H9 (cell line): ENCODE data around the gene UQCC2. TPM values are rescaled to one million over a fixed set of nuclear protein-coding genes. Genes with fewer than 3 reads are reported as not detected.
A peak's percentile ranks its signal among the peaks of the same experiment; 100 is the strongest.

ENCODE experiments used
- DNase-seq: peaks from one replicate; pipeline ENCODE4 v3.0.0-alpha.2; 2017
- H2AFZ ChIP-seq: one replicate; pipeline ENCODE4 v1.6.1; 2013; ENCODE audit warnings: mild to moderate bottlenecking, low read length, control low read depth, moderate library complexity
- H2AK5ac ChIP-seq: 2 replicates; pipeline ENCODE4 v1.6.1; 2013; ENCODE audit warnings: low read length, control low read depth, mixed read lengths; ENCODE audit not compliant: insufficient read length
- H2BK120ac ChIP-seq: one replicate; pipeline ENCODE4 v1.6.1; 2013; ENCODE audit warnings: low read depth, mild to moderate bottlenecking, low read length, control low read depth, inconsistent platforms; ENCODE audit not compliant: poor library complexity, severe bottlenecking
- H2BK12ac ChIP-seq: 2 replicates; pipeline ENCODE4 v1.6.1; 2013; ENCODE audit warnings: low read length, control low read depth, mixed read lengths, low read depth; ENCODE audit not compliant: insufficient read length
- H2BK15ac ChIP-seq: 2 replicates; pipeline ENCODE4 v1.6.1; 2013; ENCODE audit warnings: low read depth, low read length, control low read depth
- H2BK20ac ChIP-seq: one replicate; pipeline ENCODE4 v1.6.1; 2013; ENCODE audit warnings: low read depth, mild to moderate bottlenecking, low read length, control low read depth, inconsistent platforms; ENCODE audit not compliant: poor library complexity, severe bottlenecking
- H2BK5ac ChIP-seq: 2 replicates; pipeline ENCODE4 v1.6.1; 2013; ENCODE audit warnings: low read length, control low read depth, mixed read lengths; ENCODE audit not compliant: insufficient read length
- H3K14ac ChIP-seq: 2 replicates; pipeline ENCODE4 v1.6.1; 2013; ENCODE audit warnings: low read length, control low read depth; ENCODE audit not compliant: insufficient read depth
- H3K18ac ChIP-seq: 2 replicates; pipeline ENCODE4 v1.6.1; 2013; ENCODE audit warnings: low read depth, mild to moderate bottlenecking, mixed read lengths, low read length, control low read depth; ENCODE audit not compliant: insufficient read length
- H3K23ac ChIP-seq: 2 replicates; pipeline ENCODE4 v1.6.1; 2013; ENCODE audit warnings: low read length, control low read depth, mixed read lengths, low read depth; ENCODE audit not compliant: insufficient read length
- H3K23me2 ChIP-seq: 2 replicates; pipeline ENCODE4 v1.6.1; 2013; ENCODE audit warnings: low read depth, mild to moderate bottlenecking, mixed read lengths, low read length, control low read depth; ENCODE audit not compliant: insufficient read length, poor library complexity, severe bottlenecking
- H3K27ac ChIP-seq: 2 replicates; pipeline ENCODE4 v1.5.1; 2013; ENCODE audit warnings: low read length, control low read depth, mixed read lengths, low read depth; ENCODE audit not compliant: insufficient read length
- H3K27me3 ChIP-seq: 2 replicates; pipeline ENCODE4 v1.6.1; 2013; ENCODE audit warnings: low read length, control low read depth, inconsistent platforms; ENCODE audit not compliant: insufficient read depth
- H3K4ac ChIP-seq: 2 replicates; pipeline ENCODE4 v1.6.1; 2013; ENCODE audit warnings: low read depth, mild to moderate bottlenecking, control low read depth, inconsistent platforms, low read length, moderate library complexity
- H3K4me1 ChIP-seq: 2 replicates; pipeline ENCODE4 v1.6.1; 2013; ENCODE audit warnings: low read length, control low read depth, inconsistent platforms; ENCODE audit not compliant: insufficient read depth
- H3K4me2 ChIP-seq: 2 replicates; pipeline ENCODE4 v1.6.1; 2013; ENCODE audit warnings: low read length, control low read depth, mixed read lengths; ENCODE audit not compliant: insufficient read length, insufficient read depth
- H3K56ac ChIP-seq: 2 replicates; pipeline ENCODE4 v1.6.1; 2013; ENCODE audit warnings: low read depth, mild to moderate bottlenecking, mixed read lengths, low read length, control low read depth; ENCODE audit not compliant: insufficient read length
- H3K79me1 ChIP-seq: 2 replicates; pipeline ENCODE4 v1.6.1; 2013; ENCODE audit warnings: low read depth, mild to moderate bottlenecking, moderate library complexity, low read length, control low read depth, inconsistent platforms; ENCODE audit not compliant: insufficient read depth, poor library complexity, severe bottlenecking
- H3K79me2 ChIP-seq: 2 replicates; pipeline ENCODE4 v1.6.1; 2013; ENCODE audit warnings: low read length, control low read depth, inconsistent platforms; ENCODE audit not compliant: insufficient read depth
- H3K9ac ChIP-seq: 2 replicates; pipeline ENCODE4 v1.6.1; 2013; ENCODE audit warnings: low read length, control low read depth, mixed read lengths; ENCODE audit not compliant: insufficient read length; ENCODE audit errors: extremely low read depth
- H3K9me3 ChIP-seq: one replicate; pipeline ENCODE4 v1.6.1; 2013; ENCODE audit warnings: low read depth, low read length, inconsistent platforms; ENCODE audit not compliant: control insufficient read depth
- H3T11ph ChIP-seq: one replicate; pipeline ENCODE4 v1.6.1; 2013; ENCODE audit warnings: mild to moderate bottlenecking, low read length, control low read depth, inconsistent platforms
- H4K20me1 ChIP-seq: one replicate; pipeline ENCODE4 v1.6.1; 2013; ENCODE audit not compliant: control insufficient read depth, insufficient read length, insufficient read depth
- H4K5ac ChIP-seq: 2 replicates; pipeline ENCODE4 v1.6.1; 2013; ENCODE audit warnings: low read depth, mild to moderate bottlenecking, mixed read lengths, low read length, control low read depth; ENCODE audit not compliant: insufficient read length
- H4K8ac ChIP-seq: replicated peaks from 2 replicates; pipeline ENCODE4 v1.6.1; 2013; ENCODE audit warnings: low read length, control low read depth, mixed read lengths, low read depth; ENCODE audit not compliant: insufficient read length
- H4K91ac ChIP-seq: 2 replicates; pipeline ENCODE4 v1.6.1; 2013; ENCODE audit warnings: low read depth, mild to moderate bottlenecking, moderate library complexity, mixed read lengths, low read length, control low read depth; ENCODE audit not compliant: insufficient read length
- H3K27ac Mint-ChIP-seq, 3 experiments: 2 replicates in 2 of 3; 3 replicates in 1 of 3; pipeline ENCODE4 v1.8.0; 2020 to 2021; ENCODE audit warnings: mixed read lengths in 3 of 3, mild to moderate bottlenecking in 1 of 3, moderate library complexity in 1 of 3
- H3K27me3 Mint-ChIP-seq: 2 replicates; pipeline ENCODE4 v1.8.0; 2021; ENCODE audit warnings: low read depth, mild to moderate bottlenecking, moderate library complexity, mixed read lengths
- H3K36me3 Mint-ChIP-seq, 3 experiments: 2 replicates in 2 of 3; 3 replicates in 1 of 3; pipeline ENCODE4 v1.8.0; 2020 to 2021; ENCODE audit warnings: low read depth in 3 of 3, mixed read lengths in 3 of 3; ENCODE audit not compliant: insufficient read depth in 1 of 3
- H3K4me1 Mint-ChIP-seq, 2 experiments: 2 replicates each; pipeline ENCODE4 v1.8.0; 2020; ENCODE audit warnings: mixed read lengths in 2 of 2
- H3K4me3 Mint-ChIP-seq, 2 experiments: 2 replicates in 1 of 2; 3 replicates in 1 of 2; pipeline ENCODE4 v1.8.0; 2020 to 2021; ENCODE audit warnings: mild to moderate bottlenecking in 2 of 2, mixed read lengths in 2 of 2, moderate library complexity in 1 of 2
- H3K9me3 Mint-ChIP-seq, 2 experiments: 2 replicates in 1 of 2; 3 replicates in 1 of 2; pipeline ENCODE4 v1.8.0; 2020; ENCODE audit warnings: mild to moderate bottlenecking in 2 of 2, mixed read lengths in 2 of 2, moderate library complexity in 1 of 2
- CTCF ChIP-seq: fragments of 200-600 bp; sonication (generic); conservative IDR thresholded peaks from 3 replicates; pipeline ENCODE4 v1.8.0; 2021; ENCODE audit warnings: antibody characterized with exemption, mild to moderate bottlenecking
- WGBS: extraction: QIAGEN DNeasy Blood & Tissue Kit; methylation state at CpG from one replicate; pipeline ENCODE4 v1.1.7; 2013; ENCODE audit warnings: missing lambda C conversion rate, low lambda C conversion rate, mixed read lengths; ENCODE audit not compliant: insufficient read length; ENCODE audit errors: extremely low coverage; 5-methylcytosine and 5-hydroxymethylcytosine counted together
- total RNA-seq: library from RNA; stranded (reverse); gene quantifications from 2 replicates; pipeline ENCODE4 v1.2.1, GENCODE V29; 2021

The UQCC2 gene
- total RNA-seq, 1 experiment from 2014 or later, result 140 TPM

- Histone ChIP-seq H4K8ac (no peak overlapping the region), H3K27me3 (no peaks in the 10 kb centered on the region), H2AFZ (no peak overlapping the region), H3K14ac (no peak overlapping the region), H3K18ac (no peak overlapping the region), H2BK12ac (no peak overlapping the region), H3K56ac (no peak overlapping the region), H2BK5ac (no peak overlapping the region), H4K91ac (no peak overlapping the region), H3T11ph (no peak overlapping the region), H3K23me2 (no peaks in the 10 kb centered on the region), H3K79me2 (no peaks in the 10 kb centered on the region), H3K4ac (no peak overlapping the region), H3K9ac (no peak overlapping the region), H2AK5ac (no peak overlapping the region), H2BK120ac (no peak overlapping the region), H4K5ac (no peak overlapping the region), H4K20me1 (no peaks in the 10 kb centered on the region), H3K4me1 (no peaks in the 10 kb centered on the region), H2BK15ac (no peak overlapping the region), H3K79me1 (no peaks in the 10 kb centered on the region), H3K9me3 (no peaks in the 10 kb centered on the region), H3K23ac (no peak overlapping the region), H3K4me2 (no peak overlapping the region), H3K27ac (no peak overlapping the region), H2BK20ac (no peak overlapping the region)
- no peak for DNase-seq
- no peaks in the 10 kb centered on the region; a peak in 2 of 5 replicates for H3K9me3 Mint-ChIP-seq
- 0 out of 3 replicates have a peak, but pooled peaks have one; percentile 10 for TF ChIP-seq CTCF
- H3K27me3 Mint-ChIP-seq, result peaks cover 10% of the 10 kb centered on the region
- no peaks in the 10 kb centered on the region; a peak in 1 of 7 replicates for H3K36me3 Mint-ChIP-seq
- no peak overlapping the region for H3K4me3 Mint-ChIP-seq
- H3K4me1 Mint-ChIP-seq, result peaks cover 31 to 70% of the 10 kb centered on the region in 2 experiments
- WGBS, result no CpG with 5 or more reads among the region's 15 CpGs
- H3K27ac Mint-ChIP-seq, result no peak overlapping the region; a peak in 1 of 7 replicates
These were observed 40.5 kb upstream of the UQCC2 start for GRCh38 chr6:33751771-33752645.
